ENCODE measurements around the gene ATAD1.
"Not testable (repeated sequence)": the region's sequence is repeated elsewhere in the genome, so short reads cannot be mapped to it uniquely, and the experiment has no call there.

Gene ATAD1

DNA sequence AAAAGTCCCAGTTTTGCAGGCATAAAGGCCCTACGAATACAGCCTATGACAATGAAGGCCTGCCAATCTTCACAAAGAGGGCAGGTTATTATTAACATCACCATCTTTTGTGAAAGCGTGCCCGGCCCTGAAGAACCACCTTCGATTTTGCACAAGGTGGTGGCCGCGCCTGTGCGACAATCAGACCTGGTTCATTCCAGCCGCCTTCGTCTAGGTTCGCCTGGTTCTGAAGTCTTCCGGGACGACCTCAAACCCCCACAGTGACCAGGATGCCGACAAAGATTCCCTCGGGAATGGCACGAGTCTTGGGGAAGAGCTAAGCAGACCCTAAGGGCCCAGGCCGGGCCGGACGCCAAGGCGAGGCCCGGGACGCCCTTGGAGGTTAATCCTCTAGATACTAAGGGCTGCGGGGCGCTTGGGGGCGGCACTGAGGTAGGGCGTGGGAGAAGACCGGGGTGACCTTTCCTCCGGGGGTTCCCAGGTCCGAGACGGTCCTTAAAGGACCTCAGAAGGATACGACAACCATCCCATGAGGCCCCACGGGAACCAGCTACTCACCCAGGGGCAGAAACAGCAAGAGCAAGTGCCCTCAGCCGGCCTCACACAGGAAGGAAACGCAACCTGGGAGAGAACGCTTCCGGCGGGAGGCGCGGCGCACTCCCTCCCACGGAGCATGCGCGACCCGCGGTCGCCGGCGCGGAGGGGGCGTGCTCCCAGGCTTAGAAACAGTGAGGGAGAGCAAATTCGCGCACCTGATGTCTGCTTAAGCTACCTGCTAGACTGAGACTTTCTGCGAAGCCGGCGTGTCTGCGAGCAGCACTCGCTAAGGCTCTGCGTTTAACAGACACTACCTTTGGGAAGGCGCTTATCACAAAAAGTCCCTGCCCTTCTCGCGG, at the start of gene ATAD1:
Gene ATAD1, minus strand, starts transcription at position 618 of the 896 bp plus-strand sequence. CDS start 3,627 bp downstream, outside the sequence.
- DNase-seq: peak; percentile 85

DNA sequence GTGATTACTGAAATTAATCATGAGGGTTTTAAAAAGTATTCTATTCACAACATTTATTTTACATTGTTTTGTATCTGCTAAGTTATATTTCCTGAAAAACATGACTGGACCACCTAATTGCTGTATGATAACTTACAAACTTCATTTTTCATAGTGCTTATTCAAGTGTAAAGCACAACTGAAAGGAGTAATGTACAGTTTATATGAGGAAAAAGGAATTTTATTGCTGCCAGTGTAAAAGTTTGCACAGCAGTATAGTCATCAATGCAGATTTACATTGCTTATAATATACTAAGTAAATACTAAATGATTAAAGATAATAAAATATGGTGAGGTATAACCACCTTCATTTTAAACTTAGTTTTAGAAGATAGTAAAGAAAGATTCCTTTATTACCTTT, 49.4 kb upstream of the ATAD1 start:
- DNase-seq: no peak

DNA sequence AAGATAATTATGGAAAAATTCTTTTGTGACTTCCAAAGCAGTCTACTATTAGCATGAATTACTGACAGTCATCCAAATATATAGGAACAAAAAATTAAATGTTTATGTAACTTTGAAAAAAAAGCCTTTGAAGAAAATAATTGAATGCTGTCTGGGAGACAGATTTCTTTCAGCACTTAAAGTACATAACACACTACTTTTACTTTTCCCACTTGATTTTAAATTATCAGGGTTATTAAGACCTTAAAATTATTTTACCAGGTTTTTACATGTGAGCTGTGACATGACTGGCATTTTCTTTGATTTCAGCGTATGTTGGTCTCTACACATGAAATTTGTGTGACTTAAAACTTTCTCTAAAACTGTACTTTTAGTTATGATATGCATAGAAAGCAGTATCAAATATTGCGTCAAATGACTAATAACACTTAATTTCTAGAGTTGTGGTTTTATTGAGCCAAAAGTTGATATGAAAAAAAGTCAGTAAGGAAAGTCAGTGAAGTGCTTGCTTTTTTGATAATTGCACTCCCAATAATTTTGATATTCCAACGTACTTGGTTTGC, 48.5 kb upstream of the ATAD1 start:
- no peak for DNase-seq

- no peak for DNase-seq
These were observed 47.3 kb upstream of the ATAD1 start for GRCh38 chr10:87865241-87865881.

- no peak for DNase-seq
These were observed 46.6 kb upstream of the ATAD1 start for GRCh38 chr10:87864496-87865059.

DNA sequence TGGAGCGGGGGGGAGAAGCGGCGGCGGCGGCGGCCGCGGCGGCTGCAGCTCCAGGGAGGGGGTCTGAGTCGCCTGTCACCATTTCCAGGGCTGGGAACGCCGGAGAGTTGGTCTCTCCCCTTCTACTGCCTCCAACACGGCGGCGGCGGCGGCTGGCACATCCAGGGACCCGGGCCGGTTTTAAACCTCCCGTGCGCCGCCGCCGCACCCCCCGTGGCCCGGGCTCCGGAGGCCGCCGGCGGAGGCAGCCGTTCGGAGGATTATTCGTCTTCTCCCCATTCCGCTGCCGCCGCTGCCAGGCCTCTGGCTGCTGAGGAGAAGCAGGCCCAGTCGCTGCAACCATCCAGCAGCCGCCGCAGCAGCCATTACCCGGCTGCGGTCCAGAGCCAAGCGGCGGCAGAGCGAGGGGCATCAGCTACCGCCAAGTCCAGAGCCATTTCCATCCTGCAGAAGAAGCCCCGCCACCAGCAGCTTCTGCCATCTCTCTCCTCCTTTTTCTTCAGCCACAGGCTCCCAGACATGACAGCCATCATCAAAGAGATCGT, 46.0 kb upstream of the ATAD1 start:
- peak; percentile 34 for DNase-seq

- peak; percentile 83 for DNase-seq
These were observed 45.3 kb upstream of the ATAD1 start, which contains the start of the genes KLLN and PTEN for GRCh38 chr10:87863053-87863943. TSS of gene KLLN (minus strand) at chr10:87863533. CDS start at chr10:87862487, 1,046 bp downstream. TSS of gene PTEN (plus strand) at chr10:87863625. CDS start at chr10:87864470, 845 bp downstream.

GRCh38 chr10:87862679-87863052, 44.6 kb upstream of the ATAD1 start:
- DNase-seq: no peak

DNA sequence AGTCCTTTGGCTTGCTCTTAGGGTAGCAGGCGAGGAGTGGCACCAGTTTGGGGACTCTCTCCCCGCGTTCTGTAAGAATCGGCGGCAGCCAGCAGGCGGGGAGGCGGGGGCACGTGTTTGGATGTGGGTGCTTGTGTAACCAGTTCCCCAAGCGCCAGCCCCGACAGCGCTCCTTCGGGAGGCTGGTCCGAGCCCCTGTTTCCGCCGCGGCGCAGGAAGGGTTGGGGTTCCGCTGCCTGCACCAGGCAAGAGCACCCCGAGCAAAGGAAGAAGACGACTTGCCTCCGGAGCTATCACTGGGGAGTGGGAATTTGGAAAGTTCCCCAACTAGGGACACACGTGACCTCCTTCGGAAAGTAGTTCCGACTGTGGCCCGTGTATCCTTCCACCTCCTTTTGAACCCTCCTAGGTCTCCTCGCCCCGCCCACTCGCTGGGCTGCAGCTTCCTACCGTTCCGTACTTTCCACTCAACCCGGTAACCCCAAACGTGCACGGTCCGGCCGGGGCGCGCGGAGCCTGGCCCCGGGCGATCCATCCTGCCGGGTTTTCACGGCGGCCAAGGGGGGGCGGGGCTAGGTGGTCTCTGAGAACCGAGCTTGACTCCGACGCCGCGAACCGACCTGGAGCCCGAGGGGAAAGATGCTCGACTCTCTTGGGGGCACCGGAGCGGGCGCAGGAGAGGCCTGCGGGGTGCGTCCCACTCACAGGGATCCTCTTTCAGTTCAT, 44.1 kb upstream of the ATAD1 start:
- peak; percentile 94 for DNase-seq

- DNase-seq: no peak
These were observed 43.5 kb upstream of the ATAD1 start for GRCh38 chr10:87861566-87861952.

DNA sequence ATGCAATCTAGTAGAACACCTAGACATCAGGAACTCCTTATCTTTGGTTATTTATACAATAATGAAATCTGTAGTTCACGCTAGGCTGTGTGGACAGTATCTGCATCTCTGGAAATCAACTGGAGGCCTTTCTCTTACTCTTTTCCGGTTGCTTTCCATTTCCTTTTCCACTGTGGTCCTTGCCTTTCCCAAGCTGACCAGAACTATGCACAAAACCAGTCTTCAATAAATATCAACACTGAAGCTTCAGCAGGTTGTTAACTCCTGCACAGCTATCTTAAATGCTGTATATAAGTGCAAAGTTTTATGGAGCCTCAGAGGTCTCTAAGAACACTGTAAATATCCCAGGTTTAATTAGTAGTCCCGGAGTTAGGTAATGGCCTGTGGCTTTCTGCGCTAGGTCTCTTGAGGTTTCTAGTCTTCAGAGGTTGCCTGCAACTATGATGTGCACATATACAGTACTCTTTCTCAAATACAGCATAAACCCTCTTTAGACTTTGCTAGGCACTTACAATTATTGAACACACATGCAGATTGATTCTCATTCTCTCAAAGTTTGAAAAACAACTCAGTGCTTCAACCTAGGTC, 42.9 kb upstream of the ATAD1 start:
- DNase-seq: no peak

GRCh38 chr10:87860156-87860795, 42.2 kb upstream of the ATAD1 start:
- DNase-seq: no peak

DNA sequence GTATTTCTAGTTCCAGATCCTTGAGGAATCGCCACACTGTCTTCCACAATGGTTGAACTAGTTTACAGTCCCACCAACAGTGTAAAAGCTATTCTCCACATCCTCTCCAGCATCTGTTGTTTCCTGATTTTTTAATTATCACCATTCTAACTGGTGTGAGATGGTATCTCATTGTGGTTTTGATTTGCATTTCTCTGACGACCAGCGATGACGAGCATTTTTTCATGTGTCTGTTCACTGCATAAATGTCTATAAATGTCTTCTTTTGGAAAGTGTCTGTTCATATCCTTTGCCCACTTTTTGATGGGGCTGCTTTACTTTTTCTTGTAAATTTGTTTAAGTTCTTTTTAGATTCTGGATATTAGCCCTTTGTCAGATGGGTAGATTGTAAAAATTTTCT, 37.6 kb upstream of the ATAD1 start:
- not testable (repeated sequence) for DNase-seq

DNA sequence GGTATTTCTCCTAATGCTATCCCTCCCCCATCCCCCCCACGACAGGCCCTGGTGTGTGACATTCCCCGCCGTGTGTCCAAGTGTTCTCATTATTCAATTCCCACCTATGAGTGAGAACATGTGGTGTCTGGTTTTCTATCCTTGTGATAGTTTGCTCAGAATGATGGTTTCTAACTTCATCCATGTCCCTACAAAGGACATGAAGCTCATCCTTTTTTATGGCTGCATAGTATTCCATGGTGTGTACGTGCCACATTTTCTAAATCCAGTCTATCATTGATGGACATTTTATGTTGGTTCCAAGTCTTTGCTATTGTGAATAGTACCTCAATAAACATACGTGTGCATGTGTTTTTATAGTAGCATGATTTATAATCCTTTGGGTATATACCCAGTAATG, 37.2 kb upstream of the ATAD1 start:
- not testable (repeated sequence) for DNase-seq

- DNase-seq: no peak
These were observed 34.1 kb upstream of the ATAD1 start for GRCh38 chr10:87852089-87852488.

DNA sequence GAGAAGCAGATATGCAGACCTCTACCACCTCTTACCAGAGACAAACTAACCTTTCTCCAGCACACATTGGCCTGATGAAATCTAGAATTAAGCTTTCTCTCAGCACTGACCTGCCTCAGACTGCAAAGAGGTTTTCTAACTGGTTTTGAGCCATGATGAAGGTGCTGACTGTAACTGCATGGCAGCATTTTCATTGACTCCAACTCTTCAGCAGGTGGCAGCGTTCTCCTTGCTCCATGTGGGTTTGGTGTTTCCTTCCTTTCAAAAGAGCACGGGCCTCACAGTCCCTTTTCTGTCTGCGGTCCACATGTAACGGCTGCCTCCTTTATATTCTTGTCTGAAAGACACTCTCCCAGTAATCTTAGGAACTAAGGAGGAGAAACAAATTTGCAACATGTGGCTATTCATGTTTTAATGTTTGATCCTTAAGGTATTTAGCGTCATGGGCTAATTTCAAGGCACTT, 32.7 kb upstream of the ATAD1 start:
- DNase-seq: peak; percentile 32

DNA sequence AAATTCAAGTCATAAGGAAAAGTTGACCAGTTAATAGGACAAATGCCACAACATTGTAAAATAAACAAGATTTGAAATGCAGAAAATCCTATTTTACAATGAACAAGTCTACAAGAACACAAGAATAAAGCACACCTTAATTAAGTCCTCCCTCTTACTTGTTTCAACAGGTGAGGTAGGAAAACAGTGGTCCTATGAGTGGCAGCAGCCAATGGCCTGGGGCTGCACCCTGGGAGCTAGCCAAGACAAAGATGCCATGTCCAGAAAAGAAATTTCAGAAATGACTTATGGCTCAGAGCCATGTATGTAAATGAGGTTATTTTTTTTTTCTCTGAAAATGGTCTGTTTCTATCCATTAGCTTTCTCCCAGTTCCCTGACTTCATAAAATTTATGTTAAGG, 31.0 kb upstream of the ATAD1 start:
- no peak for DNase-seq

DNA sequence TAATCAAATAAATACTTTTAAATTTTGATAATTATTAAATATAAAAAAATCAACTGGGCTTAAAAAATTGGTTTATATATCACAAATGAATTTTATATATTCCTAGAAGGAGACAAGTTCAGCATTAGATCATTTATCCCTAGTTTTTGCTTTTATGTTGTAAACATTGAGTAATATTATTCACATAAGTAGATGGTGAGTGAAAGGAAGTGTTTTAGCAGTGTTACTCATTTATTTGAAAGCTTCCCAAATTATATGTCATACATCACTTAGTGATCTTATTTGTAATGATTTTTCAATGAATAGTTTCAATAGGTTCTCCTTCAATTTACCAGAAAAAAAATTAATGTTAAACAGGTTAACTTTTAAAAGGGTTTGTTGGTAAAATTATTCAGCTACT, 29.5 kb upstream of the ATAD1 start:
- DNase-seq: no peak

DNA sequence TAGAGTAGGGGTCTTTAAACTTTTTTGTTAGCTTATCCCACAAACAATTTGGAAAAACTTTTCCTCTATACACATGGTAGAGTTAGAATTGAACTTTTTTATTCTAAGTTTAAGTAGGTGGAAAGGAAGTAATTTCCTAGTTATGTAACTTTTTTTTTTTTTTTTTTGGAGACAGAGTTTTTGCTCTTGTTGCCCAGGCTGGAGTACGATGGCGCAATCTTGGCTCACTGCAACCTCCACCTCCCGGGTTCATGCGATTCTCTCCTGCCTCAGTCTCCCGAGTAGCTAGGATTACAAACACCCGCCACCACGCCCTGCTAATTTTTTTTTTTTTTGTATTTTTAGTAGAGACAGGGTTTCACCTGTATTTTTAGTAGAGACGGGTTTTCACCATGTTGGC, 28.7 kb upstream of the ATAD1 start:
- DNase-seq: not testable (repeated sequence)

DNA sequence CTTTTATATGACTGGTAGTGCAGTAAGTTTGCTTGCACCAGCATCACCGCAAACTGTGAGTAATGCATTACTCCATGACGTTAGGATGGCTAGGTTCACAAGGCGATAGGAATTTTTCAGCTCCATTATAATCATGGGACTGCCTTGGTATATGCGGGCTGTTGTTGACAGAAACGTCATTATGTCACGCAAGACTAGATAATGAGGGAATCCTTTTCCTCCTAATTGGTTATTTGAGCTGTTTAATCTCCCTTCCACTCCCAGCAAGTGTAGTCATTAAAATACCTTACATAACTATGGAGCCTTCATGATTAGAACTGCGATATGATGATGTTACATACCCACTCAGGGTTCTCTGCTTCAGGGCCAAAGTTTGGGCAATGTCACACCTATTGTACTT, 28.0 kb upstream of the ATAD1 start:
- no peak for DNase-seq
